GM12874 (cell line): ENCODE measurements around the gene PSMA1.

Source experiments
- TF ChIP-seq, protein P1 (sequence below): IDR thresholded peaks from 2 replicates; pipeline ENCODE4 v1.5.1; 2011; ENCODE audit warnings: low read depth, mild to moderate bottlenecking, control low read depth, low read length, moderate library complexity; ENCODE audit not compliant: insufficient read depth

The PSMA1 gene

DNA sequence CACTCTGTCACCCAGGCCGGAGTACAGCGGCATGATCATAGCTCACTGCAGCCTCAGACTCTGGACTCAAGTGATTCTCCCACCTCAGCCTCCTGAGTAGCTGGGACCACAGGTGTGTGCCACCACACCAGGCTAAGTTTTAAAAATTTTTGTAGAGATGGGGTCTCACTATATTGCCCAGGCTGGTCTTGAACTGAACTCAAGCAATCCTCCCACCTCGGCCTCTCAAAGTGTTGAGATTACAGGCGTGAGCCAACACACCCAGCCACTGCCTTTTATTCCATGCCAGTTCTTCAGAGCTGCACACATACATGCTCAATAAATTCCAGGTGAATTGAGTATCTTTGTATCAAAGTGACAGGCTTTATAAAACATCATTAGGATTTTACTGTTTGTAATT is 18.1 kb downstream of the PSMA1 start:
- TF ChIP-seq, protein P1, sequence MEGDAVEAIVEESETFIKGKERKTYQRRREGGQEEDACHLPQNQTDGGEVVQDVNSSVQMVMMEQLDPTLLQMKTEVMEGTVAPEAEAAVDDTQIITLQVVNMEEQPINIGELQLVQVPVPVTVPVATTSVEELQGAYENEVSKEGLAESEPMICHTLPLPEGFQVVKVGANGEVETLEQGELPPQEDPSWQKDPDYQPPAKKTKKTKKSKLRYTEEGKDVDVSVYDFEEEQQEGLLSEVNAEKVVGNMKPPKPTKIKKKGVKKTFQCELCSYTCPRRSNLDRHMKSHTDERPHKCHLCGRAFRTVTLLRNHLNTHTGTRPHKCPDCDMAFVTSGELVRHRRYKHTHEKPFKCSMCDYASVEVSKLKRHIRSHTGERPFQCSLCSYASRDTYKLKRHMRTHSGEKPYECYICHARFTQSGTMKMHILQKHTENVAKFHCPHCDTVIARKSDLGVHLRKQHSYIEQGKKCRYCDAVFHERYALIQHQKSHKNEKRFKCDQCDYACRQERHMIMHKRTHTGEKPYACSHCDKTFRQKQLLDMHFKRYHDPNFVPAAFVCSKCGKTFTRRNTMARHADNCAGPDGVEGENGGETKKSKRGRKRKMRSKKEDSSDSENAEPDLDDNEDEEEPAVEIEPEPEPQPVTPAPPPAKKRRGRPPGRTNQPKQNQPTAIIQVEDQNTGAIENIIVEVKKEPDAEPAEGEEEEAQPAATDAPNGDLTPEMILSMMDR: no peak

DNA sequence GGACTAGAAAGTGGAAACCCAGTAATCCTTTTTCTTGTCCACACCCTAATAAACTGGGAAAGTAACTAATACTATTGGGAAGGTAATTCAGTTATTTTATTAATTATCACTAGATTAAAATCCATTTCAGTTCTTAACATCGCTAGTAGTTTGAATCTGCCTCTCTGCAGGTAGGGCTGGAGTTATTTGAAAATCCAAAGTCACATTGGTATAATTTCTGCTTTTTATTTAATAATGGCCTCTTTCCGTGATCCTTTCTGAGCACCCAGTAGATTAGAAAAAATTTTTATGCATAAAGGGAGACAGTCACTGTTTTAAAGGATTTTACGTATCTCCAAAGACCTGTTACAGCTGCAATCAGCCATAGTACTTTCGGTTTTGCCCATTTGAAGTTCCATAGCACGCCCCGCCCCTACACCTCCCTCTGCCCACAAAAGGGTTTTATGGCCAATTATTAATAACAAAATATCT is 20.0 kb downstream of the PSMA1 start:
- TF ChIP-seq, protein P1: no peak

DNA sequence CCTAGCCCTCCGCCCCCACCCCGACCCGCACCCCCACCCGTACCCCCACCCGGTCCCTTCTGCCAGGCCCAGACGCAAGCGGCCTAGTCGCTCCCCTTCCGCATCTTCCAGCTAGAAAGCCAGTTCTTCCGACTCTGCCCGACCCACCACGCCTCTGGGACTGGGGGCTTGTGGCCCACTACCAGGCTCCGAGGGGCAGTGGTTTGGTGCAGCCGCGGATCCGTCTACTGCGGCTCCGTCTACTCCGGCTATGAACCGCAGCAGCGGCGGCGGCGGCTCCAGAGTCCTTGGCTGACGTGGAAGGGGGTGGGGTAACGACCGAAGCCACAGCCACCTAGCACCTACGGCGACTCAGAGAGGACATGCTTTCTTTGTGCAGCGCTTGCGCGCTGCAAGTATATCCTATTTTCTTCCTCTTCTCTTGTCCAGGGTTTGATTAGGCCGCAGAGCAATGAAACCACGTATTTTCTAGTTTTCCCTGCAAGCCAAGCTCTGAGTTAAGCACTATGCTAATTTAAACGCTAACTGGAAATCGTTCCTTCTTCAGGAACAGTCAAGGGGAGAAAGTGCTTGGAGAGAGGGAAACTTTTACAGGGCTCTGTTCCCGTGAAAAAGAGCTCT is 20.5 kb downstream of the PSMA1 start, which contains the start of gene COPB1:
TSS of gene COPB1 (minus strand) at position 252 of the 621 bp plus-strand sequence. CDS start 883 bp downstream, outside the sequence.
- TF ChIP-seq, protein P1: no peak

DNA sequence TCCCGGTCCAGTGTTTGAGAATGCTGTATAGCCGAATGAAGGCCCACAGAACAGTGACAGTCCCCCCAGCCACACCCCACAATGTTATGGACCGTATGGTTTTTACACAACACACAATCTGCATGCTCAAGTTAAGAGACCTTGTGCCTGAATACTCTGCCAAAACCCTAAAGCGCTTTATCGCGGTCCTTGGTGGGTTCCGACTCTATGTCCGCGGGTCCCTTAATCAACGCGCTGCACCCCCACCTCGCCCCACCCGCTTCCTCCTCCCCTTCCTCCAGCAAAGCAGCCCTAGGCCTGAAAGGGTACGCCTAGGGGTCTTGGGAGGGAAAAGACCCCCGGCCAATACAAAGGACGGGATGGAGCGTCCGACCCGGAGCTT is 21.0 kb downstream of the PSMA1 start:
- TF ChIP-seq, protein P1: no peak

DNA sequence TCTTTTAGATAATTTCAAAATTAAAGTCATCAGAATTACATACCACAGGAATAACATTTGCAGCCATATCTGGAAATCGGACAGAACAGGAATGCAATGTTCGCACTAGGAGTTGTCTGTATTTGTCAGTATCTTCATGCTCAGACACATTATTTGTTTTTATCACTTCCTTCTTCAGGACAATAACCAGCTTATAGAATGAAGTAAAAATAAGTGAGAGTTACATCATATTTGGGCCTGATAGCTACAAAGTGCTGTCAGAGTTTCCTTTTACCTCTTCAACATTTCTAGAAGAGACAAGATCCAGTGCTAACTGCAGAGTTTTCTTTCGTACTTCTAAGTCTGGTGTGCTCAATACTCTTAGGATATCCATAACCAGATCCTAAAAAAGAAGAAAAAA is 39.5 kb downstream of the PSMA1 start:
- TF ChIP-seq, protein P1: no peak

DNA sequence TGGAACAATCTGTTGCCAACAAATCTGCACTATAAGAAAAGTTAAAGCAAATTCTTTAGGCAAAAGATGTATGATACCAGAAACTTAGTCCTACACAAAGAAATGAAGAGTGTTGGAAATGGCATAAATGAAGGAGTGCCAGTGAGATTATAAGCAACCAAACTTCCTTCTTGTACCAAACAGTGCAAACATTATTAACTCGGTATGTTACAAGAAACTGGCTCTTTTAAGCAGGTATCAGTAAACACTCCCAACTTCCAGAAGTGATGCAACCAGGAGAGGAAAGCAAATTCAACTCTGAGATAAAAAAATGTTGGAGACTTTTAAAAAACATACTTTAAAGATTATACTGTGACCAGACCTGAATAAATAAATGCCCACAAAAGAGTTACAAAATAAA is 49.1 kb downstream of the PSMA1 start:
- TF ChIP-seq, protein P1: no peak

DNA sequence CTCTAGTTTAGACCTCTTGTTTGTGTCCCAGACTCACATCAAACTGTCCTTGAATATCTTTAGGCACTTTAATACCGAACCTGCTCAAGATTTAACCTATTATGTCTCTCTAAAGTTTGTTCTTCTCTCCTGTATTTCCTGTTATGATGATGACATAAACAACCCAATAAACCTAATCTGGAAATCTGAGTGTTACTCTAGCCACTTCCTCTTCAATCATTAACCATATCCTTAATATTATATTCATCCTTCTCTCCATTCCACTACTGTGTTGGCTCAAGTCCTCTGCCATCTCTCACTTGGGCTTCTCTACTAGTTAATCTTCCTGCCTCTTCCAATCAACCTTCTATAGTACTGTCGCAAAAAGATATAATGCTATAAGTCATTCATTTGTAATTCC is 56.6 kb downstream of the PSMA1 start:
- TF ChIP-seq, protein P1: no peak

DNA sequence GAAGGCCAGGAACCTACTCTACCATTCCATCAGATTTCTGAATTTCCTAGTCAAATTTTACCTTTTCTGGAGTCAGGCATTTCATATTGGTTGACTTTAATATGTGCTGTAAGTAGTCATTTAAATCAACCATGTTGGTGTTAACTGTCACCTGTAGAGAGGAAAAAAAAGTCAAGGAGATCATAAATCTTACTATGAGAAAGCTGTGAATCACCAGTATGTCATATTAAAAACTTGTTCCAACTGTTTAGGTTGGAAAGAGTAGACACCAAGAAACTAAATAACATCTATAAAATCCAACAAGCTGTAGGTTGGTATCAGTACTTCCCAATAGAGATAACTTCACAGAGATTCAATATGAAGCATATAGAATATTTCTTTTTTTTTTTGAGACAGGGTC is 60.0 kb downstream of the PSMA1 start:
- TF ChIP-seq, protein P1: no peak
